DND-41 (cell line): ENCODE results near the gene XRCC5.

Experiments used
- ATAC-seq: fragments of 200-7000 bp; cut with Tn5 transposase; 3 replicates; pipeline ENCODE4 v1.9.1; 2021; ENCODE audit warnings: low read depth; ENCODE audit not compliant: insufficient read depth
- DNase-seq: peaks from one replicate; pipeline ENCODE4 v3.0.0-alpha.2; 2020
- H2AFZ ChIP-seq: 2 replicates; pipeline ENCODE4 v1.6.0; 2012; ENCODE audit warnings: low read depth, low read length
- H3K27ac ChIP-seq: 2 replicates; pipeline ENCODE4 v1.5.1; 2012; ENCODE audit warnings: low read length, inconsistent platforms
- H3K27me3 ChIP-seq: fragments of 200-600 bp; sonication (generic); 2 replicates; pipeline ENCODE4 v1.6.0; 2012; ENCODE audit warnings: low read length, mild to moderate bottlenecking, inconsistent platforms; ENCODE audit not compliant: insufficient read depth, poor library complexity
- H3K36me3 ChIP-seq: 2 replicates; pipeline ENCODE4 v1.5.1; 2012; ENCODE audit warnings: low read length, inconsistent platforms; ENCODE audit not compliant: insufficient read depth
- H3K4me1 ChIP-seq: 2 replicates; pipeline ENCODE4 v1.5.1; 2012; ENCODE audit warnings: mild to moderate bottlenecking, low read length; ENCODE audit not compliant: insufficient read depth
- H3K4me2 ChIP-seq: 2 replicates; pipeline ENCODE4 v1.6.0; 2012; ENCODE audit warnings: mild to moderate bottlenecking, moderate library complexity, low read length, inconsistent platforms; ENCODE audit not compliant: insufficient read depth
- H3K4me3 ChIP-seq, 2 experiments: fragments of 200-600 bp in 1 of 2; shearing (Covaris generic) in 1 of 2; 2 replicates each; pipeline ENCODE4 v1.5.1; 2012 to 2016; ENCODE audit warnings: inconsistent platforms in 2 of 2, low read length in 2 of 2, mild to moderate bottlenecking in 2 of 2, low read depth in 1 of 2, moderate library complexity in 1 of 2
- H3K79me2 ChIP-seq: 2 replicates; pipeline ENCODE4 v1.6.0; 2012; ENCODE audit warnings: low read length, inconsistent platforms; ENCODE audit not compliant: insufficient read depth
- H3K9ac ChIP-seq: 2 replicates; pipeline ENCODE4 v1.6.0; 2012; ENCODE audit warnings: low read depth, mild to moderate bottlenecking, inconsistent platforms, low read length, moderate library complexity
- H3K9me3 ChIP-seq: 2 replicates; pipeline ENCODE4 v1.5.1; 2012; ENCODE audit warnings: low read length, moderate library complexity, mild to moderate bottlenecking, inconsistent platforms; ENCODE audit not compliant: insufficient read depth, severe bottlenecking
- H4K20me1 ChIP-seq: 2 replicates; pipeline ENCODE4 v1.6.0; 2012; ENCODE audit warnings: low read length; ENCODE audit not compliant: insufficient read depth
- EZH2 ChIP-seq: IDR thresholded peaks from 3 replicates; pipeline ENCODE4 v1.6.1; 2012; ENCODE audit warnings: borderline replicate concordance, low read depth, mild to moderate bottlenecking, moderate library complexity, low read length, inconsistent platforms; ENCODE audit not compliant: severe bottlenecking
- TF ChIP-seq, protein P1 (sequence below): IDR thresholded peaks from 2 replicates; pipeline ENCODE4 v1.5.1; 2012; ENCODE audit warnings: borderline replicate concordance, low read length, moderate library complexity, mild to moderate bottlenecking; ENCODE audit not compliant: poor library complexity, severe bottlenecking; ENCODE audit errors: extremely low read depth

XRCC5 gene

DNA sequence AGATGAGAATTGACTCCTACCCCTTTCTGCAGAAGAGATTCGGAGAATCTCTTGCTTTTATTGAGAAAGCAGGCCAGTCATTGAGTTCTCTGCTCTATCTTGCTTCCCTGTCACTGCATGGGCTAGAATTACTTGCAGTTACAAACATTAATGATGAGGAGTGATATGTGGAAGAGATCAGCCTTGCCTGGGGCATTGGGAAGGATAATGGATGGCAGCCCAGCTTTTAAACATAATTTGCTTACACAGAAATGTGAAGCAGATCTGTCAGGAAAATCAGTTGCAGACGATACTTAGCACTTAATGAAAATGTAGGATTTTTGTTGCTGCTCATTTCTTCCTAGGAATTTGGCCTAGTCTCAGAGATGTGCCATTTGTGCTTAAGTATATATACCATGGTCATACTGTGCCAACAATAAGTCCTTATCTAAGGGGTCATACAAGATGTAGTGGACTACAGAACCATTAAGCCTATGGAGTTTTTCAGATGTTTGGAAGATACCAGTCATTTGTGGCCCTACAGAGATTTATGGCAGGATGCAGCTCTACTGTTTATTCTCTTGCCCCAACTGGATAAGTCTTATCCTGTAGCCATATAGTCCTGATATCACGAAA lies 92.7 kb downstream of the XRCC5 start:
- no peaks in the 10 kb centered on the region for H3K9me3 ChIP-seq
- H3K27me3 ChIP-seq: no peaks in the 10 kb centered on the region
- no peaks in the 10 kb centered on the region for H3K79me2 ChIP-seq
- H3K27ac ChIP-seq: no peak overlapping the region
- H3K4me3 ChIP-seq: no peak overlapping the region
- no peaks in the 10 kb centered on the region for H3K4me1 ChIP-seq
- no peak overlapping the region for H3K4me2 ChIP-seq
- H2AFZ ChIP-seq: no peak overlapping the region
- DNase-seq (no peak), ATAC-seq (no peak)
- no peak overlapping the region for H3K9ac ChIP-seq
- H4K20me1 ChIP-seq: peaks cover 5% of the 10 kb centered on the region; the same call in 1 of the 2 replicates
- H3K36me3 ChIP-seq: peaks cover 100% of the 10 kb centered on the region
- TF ChIP-seq, protein P1, sequence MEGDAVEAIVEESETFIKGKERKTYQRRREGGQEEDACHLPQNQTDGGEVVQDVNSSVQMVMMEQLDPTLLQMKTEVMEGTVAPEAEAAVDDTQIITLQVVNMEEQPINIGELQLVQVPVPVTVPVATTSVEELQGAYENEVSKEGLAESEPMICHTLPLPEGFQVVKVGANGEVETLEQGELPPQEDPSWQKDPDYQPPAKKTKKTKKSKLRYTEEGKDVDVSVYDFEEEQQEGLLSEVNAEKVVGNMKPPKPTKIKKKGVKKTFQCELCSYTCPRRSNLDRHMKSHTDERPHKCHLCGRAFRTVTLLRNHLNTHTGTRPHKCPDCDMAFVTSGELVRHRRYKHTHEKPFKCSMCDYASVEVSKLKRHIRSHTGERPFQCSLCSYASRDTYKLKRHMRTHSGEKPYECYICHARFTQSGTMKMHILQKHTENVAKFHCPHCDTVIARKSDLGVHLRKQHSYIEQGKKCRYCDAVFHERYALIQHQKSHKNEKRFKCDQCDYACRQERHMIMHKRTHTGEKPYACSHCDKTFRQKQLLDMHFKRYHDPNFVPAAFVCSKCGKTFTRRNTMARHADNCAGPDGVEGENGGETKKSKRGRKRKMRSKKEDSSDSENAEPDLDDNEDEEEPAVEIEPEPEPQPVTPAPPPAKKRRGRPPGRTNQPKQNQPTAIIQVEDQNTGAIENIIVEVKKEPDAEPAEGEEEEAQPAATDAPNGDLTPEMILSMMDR: no peak
- no peak for TF ChIP-seq EZH2

DNA sequence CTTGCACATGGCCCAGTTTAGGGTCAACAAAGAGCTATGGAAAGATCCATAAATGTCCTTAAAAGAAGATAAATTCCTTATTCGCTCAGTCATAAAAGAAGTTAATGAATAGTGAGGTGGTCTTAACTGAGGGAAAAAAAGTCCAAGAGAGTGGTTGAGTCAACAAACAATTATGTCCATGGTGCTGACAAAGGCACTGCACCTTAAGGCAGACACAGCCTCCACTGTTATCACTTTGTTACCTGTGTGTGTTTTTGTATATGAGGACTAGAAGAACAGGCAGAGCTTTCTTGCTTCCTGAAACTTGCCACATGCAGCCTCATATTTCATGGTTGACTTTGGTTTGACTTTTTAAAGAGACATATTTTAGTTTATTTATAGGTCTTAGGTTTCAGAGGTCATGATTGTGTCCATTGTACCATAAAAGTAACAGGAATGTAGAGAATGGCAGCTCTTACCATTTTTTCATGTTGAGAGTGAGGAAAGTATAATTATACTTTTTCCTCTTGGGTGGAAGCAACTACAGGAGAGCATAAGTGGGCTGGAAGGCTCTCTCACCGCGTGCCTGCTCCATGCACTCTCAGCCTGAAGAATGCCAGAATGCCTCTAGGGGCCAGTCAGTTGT lies 93.6 kb downstream of the XRCC5 start:
- no peak overlapping the region for H3K4me3 ChIP-seq
- no peaks in the 10 kb centered on the region for H3K27me3 ChIP-seq
- H4K20me1 ChIP-seq: peaks cover 5% of the 10 kb centered on the region; the same call in 1 of the 2 replicates
- no peaks in the 10 kb centered on the region for H3K79me2 ChIP-seq
- H3K4me2 ChIP-seq: no peak overlapping the region
- H3K27ac ChIP-seq: no peak overlapping the region
- H3K9me3 ChIP-seq: no peaks in the 10 kb centered on the region
- H3K4me1 ChIP-seq: no peaks in the 10 kb centered on the region
- ATAC-seq (0 out of 3 replicates have a peak, but pooled peaks have one; percentile 17), DNase-seq (no peak)
- H3K36me3 ChIP-seq: peaks cover 100% of the 10 kb centered on the region
- no peak for TF ChIP-seq EZH2
- TF ChIP-seq, protein P1: no peak
- no peak overlapping the region for H3K9ac ChIP-seq
- H2AFZ ChIP-seq: no peak overlapping the region

- Histone ChIP-seq H3K27ac (no peak overlapping the region), H3K27me3 (no peaks in the 10 kb centered on the region), H3K9me3 (no peaks in the 10 kb centered on the region), H3K4me2 (no peak overlapping the region), H2AFZ (no peak overlapping the region), H3K9ac (no peak overlapping the region), H3K4me3 (no peak overlapping the region), H4K20me1 (peaks cover 5% of the 10 kb centered on the region; the same call in 1 of the 2 replicates), H3K79me2 (no peaks in the 10 kb centered on the region), H3K36me3 (peaks cover 85% of the 10 kb centered on the region), H3K4me1 (no peaks in the 10 kb centered on the region)
- ATAC-seq (no peak), DNase-seq (no peak)
- no peak for TF ChIP-seq EZH2
- TF ChIP-seq, protein P1: no peak
Measured at GRCh38 chr2:216205486-216205885, 96.3 kb downstream of the XRCC5 start.
